ENCODE data around the gene ERG. TPM values are rescaled to one million over a fixed set of nuclear protein-coding genes. Genes with fewer than 3 reads are reported as not detected.

Gene ERG
- total and polyA plus RNA-seq, 2 of the 13 experiments (the other 11 are each of a cell fraction or from before 2014, with no cell fraction given) = not detected

DNA sequence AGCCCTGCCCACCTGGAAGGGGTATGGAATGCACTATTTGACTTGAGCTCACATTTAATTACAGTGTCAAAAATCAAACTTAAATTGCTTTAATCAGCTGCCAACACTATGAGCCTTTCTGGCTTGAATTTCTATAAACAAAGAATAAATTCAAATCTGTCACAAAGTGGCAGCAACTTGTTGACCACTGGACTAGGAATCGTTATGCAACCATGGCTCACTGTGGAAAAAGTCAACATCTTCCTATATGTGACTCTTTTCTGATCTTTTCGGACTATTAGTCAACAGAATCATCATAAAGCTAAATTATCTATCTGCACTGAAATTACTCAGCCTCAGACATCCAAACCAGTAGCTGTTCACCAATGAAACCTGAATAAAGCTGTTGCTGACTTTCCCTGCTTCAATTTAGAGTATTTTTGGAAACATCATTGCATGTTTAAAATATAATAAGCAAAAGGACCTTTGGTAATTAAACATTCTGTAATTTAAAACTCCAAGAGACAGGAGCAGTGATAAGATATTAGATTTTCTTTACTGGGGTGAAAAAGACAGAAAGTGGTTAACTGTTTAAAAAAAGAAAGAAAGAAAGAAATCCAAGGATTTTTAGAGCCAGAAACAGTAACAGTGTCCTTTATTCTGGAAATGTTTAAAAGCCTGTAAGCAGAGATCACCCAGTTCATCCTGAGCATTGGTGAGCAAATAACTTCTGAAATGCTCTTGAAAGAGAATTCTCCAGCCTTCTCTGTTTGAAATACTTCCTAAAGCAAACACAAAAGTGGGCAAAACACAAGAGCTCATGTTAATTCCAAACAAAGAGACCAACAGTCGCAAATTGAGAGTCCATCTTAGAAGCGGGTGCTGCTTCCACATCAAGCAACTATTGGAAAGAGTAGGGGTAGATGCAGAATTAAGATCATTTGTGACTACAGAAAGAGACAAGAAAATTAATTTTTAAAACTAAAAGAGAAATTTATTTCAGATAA lies 26.2 kb upstream of the ERG start (continued):
- TF ChIP-seq, protein P1, sequence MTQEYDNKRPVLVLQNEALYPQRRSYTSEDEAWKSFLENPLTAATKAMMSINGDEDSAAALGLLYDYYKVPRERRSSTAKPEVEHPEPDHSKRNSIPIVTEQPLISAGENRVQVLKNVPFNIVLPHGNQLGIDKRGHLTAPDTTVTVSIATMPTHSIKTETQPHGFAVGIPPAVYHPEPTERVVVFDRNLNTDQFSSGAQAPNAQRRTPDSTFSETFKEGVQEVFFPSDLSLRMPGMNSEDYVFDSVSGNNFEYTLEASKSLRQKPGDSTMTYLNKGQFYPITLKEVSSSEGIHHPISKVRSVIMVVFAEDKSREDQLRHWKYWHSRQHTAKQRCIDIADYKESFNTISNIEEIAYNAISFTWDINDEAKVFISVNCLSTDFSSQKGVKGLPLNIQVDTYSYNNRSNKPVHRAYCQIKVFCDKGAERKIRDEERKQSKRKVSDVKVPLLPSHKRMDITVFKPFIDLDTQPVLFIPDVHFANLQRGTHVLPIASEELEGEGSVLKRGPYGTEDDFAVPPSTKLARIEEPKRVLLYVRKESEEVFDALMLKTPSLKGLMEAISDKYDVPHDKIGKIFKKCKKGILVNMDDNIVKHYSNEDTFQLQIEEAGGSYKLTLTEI (CRISPR knock-in tag; conservative IDR thresholded peaks at IDR 0.05) = no peak
- TF ChIP-seq ZBTB1 (CRISPR knock-in tag; IDR thresholded peaks at IDR 0.05; ENCODE audit: borderline replicate concordance) (no peak), ZNF30 (CRISPR knock-in tag; IDR thresholded peaks at IDR 0.05) (no peak), ZNF530 (CRISPR knock-in tag; IDR thresholded peaks at IDR 0.05; ENCODE audit: low read depth) (no peak), ZNF335 (CRISPR knock-in tag; IDR thresholded peaks at IDR 0.05) (no peak), ZNF33A (CRISPR knock-in tag; IDR thresholded peaks at IDR 0.05; ENCODE audit: borderline replicate concordance) (0 out of 2 replicates have a peak, but pooled peaks have one; percentile 56), MTF1 (CRISPR knock-in tag; IDR thresholded peaks at IDR 0.05) (no peak), ZNF232 (CRISPR knock-in tag; IDR thresholded peaks at IDR 0.05; ENCODE audit: borderline replicate concordance) (no peak), SOX5 (CRISPR knock-in tag; IDR thresholded peaks at IDR 0.05; ENCODE audit: borderline replicate concordance) (peak; percentile 81; the same call in 1 of the 2 replicates), HNRNPL (IDR thresholded peaks at IDR 0.05; ENCODE audit: low read depth, low read length) (no peak), HOXA9 (CRISPR knock-in tag; IDR thresholded peaks at IDR 0.05; ENCODE audit: borderline replicate concordance) (no peak), ZNF350 (CRISPR knock-in tag; IDR thresholded peaks at IDR 0.05; ENCODE audit: borderline replicate concordance, low read depth) (no peak), PCBP2 (optimal IDR thresholded peaks at IDR 0.05; ENCODE audit: low read depth, low read length, poor library complexity, severe bottlenecking) (no peak), IRF2 (CRISPR knock-in tag; IDR thresholded peaks at IDR 0.05) (no peak), ZFP36 (IDR thresholded peaks at IDR 0.05; ENCODE audit: borderline replicate concordance, low read depth, low read length, partially characterized antibody) (no peak), SAFB2 (CRISPR knock-in tag; IDR thresholded peaks at IDR 0.05; ENCODE audit: borderline replicate concordance, low read depth) (no peak), ZNF235 (CRISPR knock-in tag; IDR thresholded peaks at IDR 0.05; ENCODE audit: borderline replicate concordance) (no peak), SNAI1 (CRISPR knock-in tag; IDR thresholded peaks at IDR 0.05; ENCODE audit: borderline replicate concordance) (no peak)
- TF ChIP-seq, protein P2, sequence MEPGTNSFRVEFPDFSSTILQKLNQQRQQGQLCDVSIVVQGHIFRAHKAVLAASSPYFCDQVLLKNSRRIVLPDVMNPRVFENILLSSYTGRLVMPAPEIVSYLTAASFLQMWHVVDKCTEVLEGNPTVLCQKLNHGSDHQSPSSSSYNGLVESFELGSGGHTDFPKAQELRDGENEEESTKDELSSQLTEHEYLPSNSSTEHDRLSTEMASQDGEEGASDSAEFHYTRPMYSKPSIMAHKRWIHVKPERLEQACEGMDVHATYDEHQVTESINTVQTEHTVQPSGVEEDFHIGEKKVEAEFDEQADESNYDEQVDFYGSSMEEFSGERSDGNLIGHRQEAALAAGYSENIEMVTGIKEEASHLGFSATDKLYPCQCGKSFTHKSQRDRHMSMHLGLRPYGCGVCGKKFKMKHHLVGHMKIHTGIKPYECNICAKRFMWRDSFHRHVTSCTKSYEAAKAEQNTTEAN (CRISPR knock-in tag; conservative IDR thresholded peaks at IDR 0.05) = no peak
- TF ChIP-seq, protein P3, sequence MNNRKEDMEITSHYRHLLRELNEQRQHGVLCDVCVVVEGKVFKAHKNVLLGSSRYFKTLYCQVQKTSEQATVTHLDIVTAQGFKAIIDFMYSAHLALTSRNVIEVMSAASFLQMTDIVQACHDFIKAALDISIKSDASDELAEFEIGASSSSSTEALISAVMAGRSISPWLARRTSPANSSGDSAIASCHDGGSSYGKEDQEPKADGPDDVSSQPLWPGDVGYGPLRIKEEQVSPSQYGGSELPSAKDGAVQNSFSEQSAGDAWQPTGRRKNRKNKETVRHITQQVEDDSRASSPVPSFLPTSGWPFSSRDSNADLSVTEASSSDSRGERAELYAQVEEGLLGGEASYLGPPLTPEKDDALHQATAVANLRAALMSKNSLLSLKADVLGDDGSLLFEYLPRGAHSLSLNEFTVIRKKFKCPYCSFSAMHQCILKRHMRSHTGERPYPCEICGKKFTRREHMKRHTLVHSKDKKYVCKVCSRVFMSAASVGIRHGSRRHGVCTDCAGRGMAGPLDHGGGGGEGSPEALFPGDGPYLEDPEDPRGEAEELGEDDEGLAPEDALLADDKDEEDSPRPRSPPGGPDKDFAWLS (CRISPR knock-in tag; IDR thresholded peaks at IDR 0.05; ENCODE audit: borderline replicate concordance) = no peak
- TF ChIP-seq, protein P4, sequence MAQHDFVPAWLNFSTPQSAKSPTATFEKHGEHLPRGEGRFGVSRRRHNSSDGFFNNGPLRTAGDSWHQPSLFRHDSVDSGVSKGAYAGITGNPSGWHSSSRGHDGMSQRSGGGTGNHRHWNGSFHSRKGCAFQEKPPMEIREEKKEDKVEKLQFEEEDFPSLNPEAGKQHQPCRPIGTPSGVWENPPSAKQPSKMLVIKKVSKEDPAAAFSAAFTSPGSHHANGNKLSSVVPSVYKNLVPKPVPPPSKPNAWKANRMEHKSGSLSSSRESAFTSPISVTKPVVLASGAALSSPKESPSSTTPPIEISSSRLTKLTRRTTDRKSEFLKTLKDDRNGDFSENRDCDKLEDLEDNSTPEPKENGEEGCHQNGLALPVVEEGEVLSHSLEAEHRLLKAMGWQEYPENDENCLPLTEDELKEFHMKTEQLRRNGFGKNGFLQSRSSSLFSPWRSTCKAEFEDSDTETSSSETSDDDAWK (CRISPR knock-in tag; IDR thresholded peaks at IDR 0.05) = no peak

All from HepG2 (cell line).